Trophoblast cell (in vitro differentiated cells and primary cell): ENCODE data around the gene UBE2N.

Experiments
- DNase-seq, 2 donors: peaks; one replicate each; pipeline ENCODE4 v3.0.0-alpha.2; 2016
- H2AFZ ChIP-seq: 2 replicates; pipeline ENCODE4 v1.6.1; 2013; ENCODE audit warnings: low read length, moderate library complexity, mild to moderate bottlenecking; ENCODE audit not compliant: insufficient read depth, poor library complexity
- H2AK5ac ChIP-seq: 2 replicates; pipeline ENCODE4 v1.6.1; 2013; ENCODE audit warnings: mild to moderate bottlenecking, low read length
- H2BK120ac ChIP-seq: 2 replicates; pipeline ENCODE4 v1.6.1; 2013; ENCODE audit warnings: low read length, mild to moderate bottlenecking, moderate library complexity; ENCODE audit not compliant: insufficient read depth, poor library complexity
- H2BK12ac ChIP-seq: 2 replicates; pipeline ENCODE4 v1.6.1; 2013; ENCODE audit warnings: mild to moderate bottlenecking, low read length, moderate library complexity
- H2BK5ac ChIP-seq: 2 replicates; pipeline ENCODE4 v1.6.1; 2013; ENCODE audit warnings: low read length, low read depth, moderate library complexity, mild to moderate bottlenecking; ENCODE audit not compliant: poor library complexity
- H3K14ac ChIP-seq: 2 replicates; pipeline ENCODE4 v1.6.1; 2013; ENCODE audit warnings: mild to moderate bottlenecking, low read length
- H3K18ac ChIP-seq: 2 replicates; pipeline ENCODE4 v1.6.1; 2013; ENCODE audit warnings: mild to moderate bottlenecking, low read length
- H3K23ac ChIP-seq: 2 replicates; pipeline ENCODE4 v1.6.1; 2013; ENCODE audit warnings: low read length
- H3K27ac ChIP-seq: 2 replicates; pipeline ENCODE4 v1.5.1; 2013; ENCODE audit warnings: low read depth, mild to moderate bottlenecking, inconsistent platforms, low read length, moderate library complexity
- H3K27me3 ChIP-seq: 2 replicates; pipeline ENCODE4 v1.6.1; 2013; ENCODE audit warnings: inconsistent platforms, mild to moderate bottlenecking, low read length, moderate library complexity; ENCODE audit not compliant: insufficient read depth
- H3K36me3 ChIP-seq, 2 experiments: 1 replicate in 1 of 2; 2 replicates in 1 of 2; pipeline ENCODE4 v1.6.1; 2013; ENCODE audit warnings: low read length in 2 of 2, mild to moderate bottlenecking in 2 of 2, moderate library complexity in 1 of 2; ENCODE audit not compliant: insufficient read depth in 2 of 2, control insufficient read depth in 1 of 2
- H3K4ac ChIP-seq: 2 replicates; pipeline ENCODE4 v1.6.1; 2013; ENCODE audit warnings: low read depth, mild to moderate bottlenecking, low read length, moderate library complexity
- H3K4me1 ChIP-seq, 2 experiments: 1 replicate in 1 of 2; 2 replicates in 1 of 2; pipeline ENCODE4 v1.6.1; 2013; ENCODE audit warnings: low read length in 2 of 2, mild to moderate bottlenecking in 2 of 2, moderate library complexity in 1 of 2; ENCODE audit not compliant: insufficient read depth in 2 of 2, control insufficient read depth in 1 of 2
- H3K4me2 ChIP-seq: 2 replicates; pipeline ENCODE4 v1.6.1; 2013; ENCODE audit warnings: inconsistent platforms, mild to moderate bottlenecking, low read length, moderate library complexity
- H3K4me3 ChIP-seq: 2 replicates; pipeline ENCODE4 v1.5.1; 2013; ENCODE audit warnings: mild to moderate bottlenecking, low read depth, low read length, inconsistent platforms
- H3K79me1 ChIP-seq: one replicate; pipeline ENCODE4 v1.6.1; 2013; ENCODE audit warnings: low read length
- H3K79me2 ChIP-seq: 2 replicates; pipeline ENCODE4 v1.6.1; 2013; ENCODE audit warnings: low read length, mild to moderate bottlenecking; ENCODE audit not compliant: control insufficient read depth, insufficient read depth, poor library complexity
- H3K9ac ChIP-seq: 2 replicates; pipeline ENCODE4 v1.6.1; 2013; ENCODE audit warnings: mild to moderate bottlenecking, low read length
- H3K9me3 ChIP-seq: 2 replicates; pipeline ENCODE4 v1.6.1; 2013; ENCODE audit warnings: low read depth, mild to moderate bottlenecking, control low read depth, inconsistent platforms, low read length; ENCODE audit not compliant: insufficient read depth
- H4K12ac ChIP-seq: 2 replicates; pipeline ENCODE4 v1.6.1; 2013; ENCODE audit warnings: low read depth, mild to moderate bottlenecking, low read length, moderate library complexity
- H4K8ac ChIP-seq: 2 replicates; pipeline ENCODE4 v1.6.1; 2013; ENCODE audit warnings: low read depth, mild to moderate bottlenecking, low read length, moderate library complexity
- H4K91ac ChIP-seq: one replicate; pipeline ENCODE4 v1.6.1; 2013; ENCODE audit warnings: low read depth, mild to moderate bottlenecking, low read length, moderate library complexity
- WGBS: extraction: QIAGEN DNeasy Blood & Tissue Kit; methylation state at CpG from one replicate; pipeline ENCODE4 v1.1.7; 2013; ENCODE audit warnings: missing lambda C conversion rate; ENCODE audit not compliant: insufficient read length, insufficient coverage; ENCODE audit errors: extremely low coverage; 5-methylcytosine and 5-hydroxymethylcytosine counted together

The UBE2N gene

GRCh38 chr12:93380480-93381121 lies 61.1 kb downstream of the UBE2N start:
- H3K14ac ChIP-seq, result no peak overlapping the region
- peak in 1 of 2 donors; percentile 15 for DNase-seq
- no peak overlapping the region for H2AFZ ChIP-seq
- H3K9me3 ChIP-seq, result no peaks in the 10 kb centered on the region
- no peak overlapping the region for H2BK12ac ChIP-seq
- peaks cover 12% of the 10 kb centered on the region for H3K79me2 ChIP-seq
- H4K91ac ChIP-seq, result no peak overlapping the region
- H3K79me1 ChIP-seq, result peaks cover 10% of the 10 kb centered on the region
- no peak overlapping the region for H3K9ac ChIP-seq
- H3K4me1 ChIP-seq, result peaks cover 5 to 11% of the 10 kb centered on the region in 2 experiments
- no peak overlapping the region for H3K23ac ChIP-seq
- H3K36me3 ChIP-seq, result no peaks in the 10 kb centered on the region
- H2BK5ac ChIP-seq, result no peak overlapping the region
- no peak overlapping the region for H3K18ac ChIP-seq
- no peak overlapping the region for H2AK5ac ChIP-seq
- WGBS, result no CpG with 5 or more reads among the region's 2 CpGs
- no peak overlapping the region for H2BK120ac ChIP-seq
- H3K27me3 ChIP-seq, result no peaks in the 10 kb centered on the region
- H4K8ac ChIP-seq, result no peak overlapping the region
- H3K4ac ChIP-seq, result no peak overlapping the region
- H3K27ac ChIP-seq, result no peak overlapping the region
- peak overlapping the region; percentile 24 for H3K4me2 ChIP-seq
- H3K4me3 ChIP-seq, result no peak overlapping the region
- no peak overlapping the region for H4K12ac ChIP-seq

- Histone ChIP-seq H3K9me3 (no peaks in the 10 kb centered on the region), H4K91ac (no peak overlapping the region), H2BK5ac (no peak overlapping the region), H3K4me3 (no peak overlapping the region), H3K14ac (no peak overlapping the region), H3K36me3 (no peaks in the 10 kb centered on the region), H3K27me3 (no peaks in the 10 kb centered on the region), H3K18ac (no peak overlapping the region), H3K27ac (no peak overlapping the region), H3K23ac (no peak overlapping the region), H4K12ac (no peak overlapping the region), H4K8ac (no peak overlapping the region), H3K9ac (no peak overlapping the region), H3K79me2 (peaks cover 12% of the 10 kb centered on the region), H3K79me1 (peaks cover 10% of the 10 kb centered on the region), H3K4me1 (peaks cover 5 to 11% of the 10 kb centered on the region in 2 experiments), H2BK12ac (no peak overlapping the region), H3K4ac (peak overlapping the region; percentile 80), H2BK120ac (no peak overlapping the region), H2AFZ (no peak overlapping the region), H2AK5ac (no peak overlapping the region), H3K4me2 (peak overlapping the region; percentile 72)
- no peak for DNase-seq
Observed at GRCh38 chr12:93379981-93380361, 61.8 kb downstream of the UBE2N start.

GRCh38 chr12:93379326-93379980 lies 62.3 kb downstream of the UBE2N start:
- H3K4me2 ChIP-seq, result peak overlapping the region; percentile 72

GRCh38 chr12:93378998-93379325 lies 62.8 kb downstream of the UBE2N start:
- Histone ChIP-seq H3K79me1 (peaks cover 10% of the 10 kb centered on the region), H2AFZ (no peak overlapping the region), H3K4me1 (peaks cover 5 to 11% of the 10 kb centered on the region in 2 experiments), H3K27ac (no peak overlapping the region), H4K12ac (no peak overlapping the region), H3K79me2 (peaks cover 12% of the 10 kb centered on the region), H2BK120ac (no peak overlapping the region), H2AK5ac (no peak overlapping the region), H3K18ac (no peak overlapping the region), H4K91ac (no peak overlapping the region), H2BK12ac (no peak overlapping the region), H3K23ac (no peak overlapping the region), H3K9me3 (no peaks in the 10 kb centered on the region), H4K8ac (no peak overlapping the region), H2BK5ac (no peak overlapping the region), H3K4ac (peak overlapping the region; percentile 82), H3K36me3 (no peaks in the 10 kb centered on the region), H3K4me3 (peak overlapping the region; percentile 89), H3K27me3 (no peaks in the 10 kb centered on the region), H3K4me2 (peak overlapping the region; percentile 72), H3K14ac (no peak overlapping the region), H3K9ac (peak overlapping the region; percentile 90)
- DNase-seq, result no peak
- no CpG with 5 or more reads among the region's 4 CpGs for WGBS

More at GRCh38 chr12:93379326-93379980, 62.3 kb downstream of the UBE2N start:
- no peak overlapping the region for H2AK5ac ChIP-seq
- H3K9ac ChIP-seq, result no peak overlapping the region
- no peak overlapping the region for H3K18ac ChIP-seq
- peaks cover 5 to 11% of the 10 kb centered on the region in 2 experiments for H3K4me1 ChIP-seq
- H4K91ac ChIP-seq, result no peak overlapping the region
- no peak for DNase-seq
- H3K23ac ChIP-seq, result no peak overlapping the region
- H3K4me3 ChIP-seq, result peak overlapping the region; percentile 89
- peaks cover 10% of the 10 kb centered on the region for H3K79me1 ChIP-seq
- WGBS, result no CpG with 5 or more reads among the region's 8 CpGs
- H2BK120ac ChIP-seq, result no peak overlapping the region
- no peak overlapping the region for H4K8ac ChIP-seq
- H2BK5ac ChIP-seq, result no peak overlapping the region
- H3K27ac ChIP-seq, result no peak overlapping the region
- no peak overlapping the region for H2BK12ac ChIP-seq
- peak overlapping the region; percentile 72 for H3K4ac ChIP-seq
- H3K9me3 ChIP-seq, result no peaks in the 10 kb centered on the region
- no peak overlapping the region for H3K14ac ChIP-seq
- no peak overlapping the region for H2AFZ ChIP-seq
- H3K79me2 ChIP-seq, result peaks cover 12% of the 10 kb centered on the region
- H3K27me3 ChIP-seq, result no peaks in the 10 kb centered on the region
- no peak overlapping the region for H4K12ac ChIP-seq
- H3K36me3 ChIP-seq, result no peaks in the 10 kb centered on the region
